OCI-LY7 (cell line): ENCODE results near the gene KRT36. TPM values are rescaled to one million over a fixed set of nuclear protein-coding genes. Genes with fewer than 3 reads are reported as not detected.

Source experiments
- BruUV-seq: library from RNA; stranded (reverse); fragments of 400-500 nt; replicated peaks from 2 replicates; lab custom pipeline; 2021; lab: Mats Ljungman, UMichigan
- CTCF ChIA-PET: fragments of 300-600 bp; sonication (Branson Sonifier 250); formaldehyde crosslinking; loops from one replicate; lab custom pipeline; 2022; ENCODE audit warnings: antibody characterized with exemption; ENCODE audit not compliant: unreplicated experiment; lab: Charles Lee
- POLR2A ChIA-PET: fragments of 300-600 bp; sonication (Branson Sonifier 250); formaldehyde crosslinking; loops from one replicate; lab custom pipeline; 2022; ENCODE audit warnings: antibody characterized with exemption; lab: Charles Lee
- DNase-seq: peaks from one replicate; pipeline ENCODE4 v3.0.0-alpha.2; 2015; ENCODE audit warnings: low spot score
- H2AFZ ChIP-seq: fragments of 200-600 bp; sonication (generic), shearing (Covaris generic); 2 replicates; pipeline ENCODE4 v1.6.1; 2014; ENCODE audit warnings: mild to moderate bottlenecking, antibody characterized with exemption, low read length, moderate library complexity
- H3K27ac ChIP-seq: fragments of 200-600 bp; sonication (generic); 2 replicates; pipeline ENCODE4 v1.5.1; 2014; ENCODE audit warnings: mixed run types, low read depth, mild to moderate bottlenecking, moderate library complexity, low read length, inconsistent platforms; ENCODE audit not compliant: poor library complexity, severe bottlenecking
- H3K36me3 ChIP-seq: fragments of 200-600 bp; sonication (generic); 2 replicates; pipeline ENCODE4 v1.6.1; 2014; ENCODE audit warnings: mild to moderate bottlenecking, antibody characterized with exemption, low read length, moderate library complexity, mixed read lengths; ENCODE audit not compliant: insufficient read depth
- H3K4me1 ChIP-seq: fragments of 200-600 bp; sonication (generic); 2 replicates; pipeline ENCODE4 v1.5.1; 2014; ENCODE audit warnings: mild to moderate bottlenecking, low read length; ENCODE audit not compliant: insufficient read depth, poor library complexity, severe bottlenecking
- H3K4me2 ChIP-seq: fragments of 200-600 bp; sonication (generic); 2 replicates; pipeline ENCODE4 v1.6.1; 2014; ENCODE audit warnings: mild to moderate bottlenecking, low read length
- H3K4me3 ChIP-seq: fragments of 200-600 bp; sonication (generic); 2 replicates; pipeline ENCODE4 v1.5.1; 2014; ENCODE audit warnings: mild to moderate bottlenecking, low read depth, low read length; ENCODE audit not compliant: poor library complexity, severe bottlenecking
- H3K79me2 ChIP-seq: fragments of 200-600 bp; sonication (generic); 2 replicates; pipeline ENCODE4 v1.6.1; 2016; ENCODE audit warnings: low read depth, mild to moderate bottlenecking, low read length, moderate library complexity, mixed read lengths; ENCODE audit not compliant: insufficient read depth
- H3K9me2 ChIP-seq: fragments of 200-600 bp; sonication (generic); 2 replicates; pipeline ENCODE4 v1.6.1; 2016; ENCODE audit warnings: mild to moderate bottlenecking, low read length, mixed read lengths; ENCODE audit not compliant: insufficient read depth
- H3K9me3 ChIP-seq: fragments of 200-600 bp; sonication (generic); 2 replicates; pipeline ENCODE4 v1.6.1; 2014; ENCODE audit warnings: mild to moderate bottlenecking, mixed run types, low read length, mixed read lengths
- H4K20me1 ChIP-seq: fragments of 200-600 bp; sonication (generic); 2 replicates; pipeline ENCODE4 v1.6.1; 2014; ENCODE audit warnings: mild to moderate bottlenecking, antibody characterized with exemption, low read length, moderate library complexity, mixed read lengths; ENCODE audit not compliant: insufficient read depth
- EZH2phosphoT487 ChIP-seq: fragments of 200-600 bp; sonication (generic); IDR thresholded peaks from 2 replicates; pipeline ENCODE4 v1.6.1; 2018; ENCODE audit warnings: low read depth, borderline replicate concordance, mild to moderate bottlenecking, mixed run types, antibody characterized with exemption, low read length, moderate library complexity, mixed read lengths
- intact Hi-C: fragments of 100-400 bp; cut with micrococcal nuclease; formaldehyde crosslinking; loops from one replicate; pipeline ENCODE4 v1.10.0; 2022; ENCODE audit not compliant: unreplicated experiment
- total RNA-seq, 2 experiments: library from RNA; depleted of rRNA in 1 of 2; stranded (reverse); fragments of >200 nt in 1 of 2; shearing (Covaris generic) in 1 of 2; gene quantifications; 2 replicates each; pipeline ENCODE4 v1.2.3, GENCODE V29; 2014 to 2022
- TF ChIP-seq, protein P1 (sequence below): fragments of 200-600 bp; sonication (generic); conservative IDR thresholded peaks from 2 replicates; pipeline ENCODE4 v1.5.1; 2014; ENCODE audit warnings: mild to moderate bottlenecking, antibody characterized with exemption, low read length, moderate library complexity, mixed read lengths

The KRT36 gene
- total RNA-seq, 2 experiments from 2014 or later: not detected

DNA sequence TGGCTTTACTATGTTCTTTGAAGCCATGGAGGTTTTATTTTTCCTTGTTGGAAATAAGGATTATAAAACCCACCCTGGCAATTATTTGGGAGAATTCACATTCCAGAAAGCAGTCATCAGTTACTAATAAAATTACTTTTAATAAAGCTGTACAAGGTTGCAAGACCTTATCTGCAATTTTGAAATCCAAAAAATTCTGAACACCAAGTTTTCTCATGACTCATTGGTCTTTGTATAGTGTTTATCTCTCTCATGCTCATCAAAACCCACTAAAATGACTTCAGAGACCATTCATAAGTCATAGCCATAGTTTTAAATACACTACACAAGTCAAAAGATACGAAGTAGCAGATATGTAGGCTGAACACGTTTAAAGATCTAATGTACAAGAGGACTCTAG is 42.9 kb downstream of the KRT36 start:
- Histone ChIP-seq H3K4me2 (no peak overlapping the region), H3K27ac (no peak overlapping the region), H3K79me2 (no peaks in the 10 kb centered on the region), H3K36me3 (no peaks in the 10 kb centered on the region), H2AFZ (no peak overlapping the region), H4K20me1 (no peaks in the 10 kb centered on the region), H3K4me1 (no peaks in the 10 kb centered on the region), H3K4me3 (no peak overlapping the region), H3K9me3 (no peaks in the 10 kb centered on the region), H3K9me2 (no peaks in the 10 kb centered on the region)
- no TSS peak for BruUV-seq
- no peak for DNase-seq
- intact Hi-C loops: no loop called here
- ChIA-PET POLR2A (no interaction called here), CTCF (no interaction called here)
- TF ChIP-seq EZH2phosphoT487: no peak
- TF ChIP-seq, protein P1, sequence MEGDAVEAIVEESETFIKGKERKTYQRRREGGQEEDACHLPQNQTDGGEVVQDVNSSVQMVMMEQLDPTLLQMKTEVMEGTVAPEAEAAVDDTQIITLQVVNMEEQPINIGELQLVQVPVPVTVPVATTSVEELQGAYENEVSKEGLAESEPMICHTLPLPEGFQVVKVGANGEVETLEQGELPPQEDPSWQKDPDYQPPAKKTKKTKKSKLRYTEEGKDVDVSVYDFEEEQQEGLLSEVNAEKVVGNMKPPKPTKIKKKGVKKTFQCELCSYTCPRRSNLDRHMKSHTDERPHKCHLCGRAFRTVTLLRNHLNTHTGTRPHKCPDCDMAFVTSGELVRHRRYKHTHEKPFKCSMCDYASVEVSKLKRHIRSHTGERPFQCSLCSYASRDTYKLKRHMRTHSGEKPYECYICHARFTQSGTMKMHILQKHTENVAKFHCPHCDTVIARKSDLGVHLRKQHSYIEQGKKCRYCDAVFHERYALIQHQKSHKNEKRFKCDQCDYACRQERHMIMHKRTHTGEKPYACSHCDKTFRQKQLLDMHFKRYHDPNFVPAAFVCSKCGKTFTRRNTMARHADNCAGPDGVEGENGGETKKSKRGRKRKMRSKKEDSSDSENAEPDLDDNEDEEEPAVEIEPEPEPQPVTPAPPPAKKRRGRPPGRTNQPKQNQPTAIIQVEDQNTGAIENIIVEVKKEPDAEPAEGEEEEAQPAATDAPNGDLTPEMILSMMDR: no peak

DNA sequence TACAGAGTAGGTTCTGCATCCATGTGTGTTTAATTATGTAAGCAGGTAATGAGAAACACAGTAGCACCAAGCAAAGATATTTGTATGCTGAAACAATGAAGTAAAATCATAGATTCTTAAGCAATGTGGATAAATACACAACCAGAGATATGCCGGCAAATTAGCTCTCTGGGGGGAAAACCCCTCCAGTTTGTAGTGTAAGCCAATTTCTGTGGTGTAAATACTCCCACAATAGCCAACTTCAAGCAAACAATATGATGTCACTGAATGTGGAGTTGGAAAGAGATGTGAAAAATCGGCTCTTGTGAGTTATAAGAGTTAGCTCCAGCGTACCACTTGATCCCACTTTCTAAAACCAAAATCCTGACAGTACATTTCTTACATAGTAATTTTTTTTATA is 45.1 kb downstream of the KRT36 start:
- Histone ChIP-seq H3K4me1 (no peaks in the 10 kb centered on the region), H3K27ac (no peak overlapping the region), H3K9me3 (no peaks in the 10 kb centered on the region), H4K20me1 (no peaks in the 10 kb centered on the region), H3K36me3 (no peaks in the 10 kb centered on the region), H3K4me2 (no peak overlapping the region), H3K79me2 (no peaks in the 10 kb centered on the region), H3K4me3 (no peak overlapping the region), H2AFZ (no peak overlapping the region), H3K9me2 (no peaks in the 10 kb centered on the region)
- BruUV-seq: no TSS peak
- TF ChIP-seq EZH2phosphoT487: no peak
- TF ChIP-seq, protein P1: no peak
- POLR2A ChIA-PET: no interaction called here
- CTCF ChIA-PET: no interaction called here
- intact Hi-C loops: no loop called here
- DNase-seq: no peak

DNA sequence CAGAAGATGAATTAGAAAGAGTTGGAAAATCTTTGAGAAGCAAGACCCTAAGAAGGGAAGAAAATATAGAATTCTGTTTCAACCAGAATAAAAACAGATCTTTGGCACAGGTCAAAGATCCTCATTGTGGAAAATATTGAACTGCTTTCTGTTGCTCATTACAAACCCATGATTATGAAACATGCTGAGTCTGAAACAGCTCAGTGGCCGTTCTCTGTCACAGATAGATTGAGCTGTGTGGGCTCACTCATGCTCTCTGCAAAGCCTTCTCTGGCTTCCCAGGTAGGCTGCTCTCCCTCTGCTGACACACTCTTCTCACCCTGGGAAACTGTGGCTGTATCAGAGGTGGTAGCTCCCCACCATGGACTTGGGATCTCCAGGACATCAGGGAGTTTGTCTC is 45.5 kb downstream of the KRT36 start:
- H2AFZ ChIP-seq: no peak overlapping the region
- no peaks in the 10 kb centered on the region for H4K20me1 ChIP-seq
- no peak overlapping the region for H3K27ac ChIP-seq
- DNase-seq: no peak
- no peaks in the 10 kb centered on the region for H3K36me3 ChIP-seq
- H3K4me1 ChIP-seq: no peaks in the 10 kb centered on the region
- H3K9me3 ChIP-seq: no peaks in the 10 kb centered on the region
- POLR2A ChIA-PET: no interaction called here
- H3K4me2 ChIP-seq: no peak overlapping the region
- intact Hi-C loops: no loop called here
- no peak overlapping the region for H3K4me3 ChIP-seq
- H3K9me2 ChIP-seq: no peaks in the 10 kb centered on the region
- BruUV-seq: no TSS peak
- TF ChIP-seq, protein P1: no peak
- TF ChIP-seq EZH2phosphoT487: no peak
- CTCF ChIA-PET: no interaction called here
- H3K79me2 ChIP-seq: no peaks in the 10 kb centered on the region
